MM.1S (cell line): ENCODE measurements around the gene SLX4IP.

ENCODE experiments used
- DNase-seq: peaks from one replicate; pipeline ENCODE4 v3.0.0-alpha.2; 2015
- H2AFZ ChIP-seq: fragments of 300-600 bp; sonication (generic); 2 replicates; pipeline ENCODE4 v1.6.0; 2016; ENCODE audit warnings: antibody characterized with exemption, low read length
- H3F3A ChIP-seq: fragments of 300-600 bp; sonication (generic); 2 replicates; pipeline ENCODE4 v1.6.1; 2016; ENCODE audit warnings: mild to moderate bottlenecking, antibody characterized with exemption, low read length, moderate library complexity, mixed read lengths; ENCODE audit not compliant: insufficient read depth
- H3K27ac ChIP-seq: fragments of 300-600 bp; sonication (generic); 2 replicates; pipeline ENCODE4 v1.5.1; 2016; ENCODE audit warnings: mild to moderate bottlenecking, low read length
- H3K27me3 ChIP-seq: fragments of 300-600 bp; sonication (generic); replicated peaks from 2 replicates; pipeline ENCODE4 v1.6.0; 2016; ENCODE audit warnings: low read length; ENCODE audit not compliant: insufficient read depth
- H3K36me3 ChIP-seq: fragments of 300-600 bp; sonication (generic); replicated peaks from 2 replicates; pipeline ENCODE4 v1.6.1; 2016; ENCODE audit warnings: mild to moderate bottlenecking, low read length, mixed read lengths; ENCODE audit not compliant: insufficient read depth
- H3K4me1 ChIP-seq: fragments of 300-600 bp; sonication (generic); 2 replicates; pipeline ENCODE4 v1.6.1; 2016; ENCODE audit warnings: low read length, mixed read lengths
- H3K4me2 ChIP-seq: fragments of 300-600 bp; sonication (generic); 2 replicates; pipeline ENCODE4 v1.6.0; 2016; ENCODE audit warnings: low read depth, low read length
- H3K4me3 ChIP-seq: fragments of 300-600 bp; sonication (generic); 2 replicates; pipeline ENCODE4 v1.5.1; 2016; ENCODE audit warnings: low read length, mixed read lengths
- H3K79me2 ChIP-seq: fragments of 300-600 bp; sonication (generic); 2 replicates; pipeline ENCODE4 v1.6.1; 2016; ENCODE audit warnings: mixed run types, low read length, mixed read lengths
- H3K9ac ChIP-seq: fragments of 300-600 bp; sonication (generic); 2 replicates; pipeline ENCODE4 v1.6.1; 2016; ENCODE audit warnings: low read length, mixed read lengths
- H3K9me2 ChIP-seq: fragments of 300-600 bp; sonication (generic); replicated peaks from 2 replicates; pipeline ENCODE4 v1.6.1; 2016; ENCODE audit warnings: mild to moderate bottlenecking, low read length, mixed read lengths; ENCODE audit not compliant: insufficient read depth
- H3K9me3 ChIP-seq: fragments of 300-600 bp; sonication (generic); replicated peaks from 2 replicates; pipeline ENCODE4 v1.6.1; 2016; ENCODE audit warnings: mild to moderate bottlenecking, low read length, mixed read lengths; ENCODE audit not compliant: insufficient read depth
- H4K20me1 ChIP-seq: fragments of 300-600 bp; sonication (generic); 2 replicates; pipeline ENCODE4 v1.6.1; 2016; ENCODE audit warnings: mild to moderate bottlenecking, low read length, moderate library complexity, mixed read lengths; ENCODE audit not compliant: insufficient read depth
- EZH2 ChIP-seq: fragments of 300-600 bp; sonication (generic); optimal IDR thresholded peaks from 2 replicates; pipeline ENCODE3; 2017; ENCODE audit warnings: low read depth, mild to moderate bottlenecking, antibody characterized with exemption, low read length, mixed read lengths
- EZH2phosphoT487 ChIP-seq: fragments of 300-600 bp; sonication (generic); IDR thresholded peaks from 2 replicates; pipeline ENCODE4 v1.6.1; 2018; ENCODE audit warnings: antibody characterized with exemption, low read length
- TF ChIP-seq, protein P1 (sequence below): fragments of 300-600 bp; sonication (generic); IDR thresholded peaks from 2 replicates; pipeline ENCODE4 v1.5.1; 2016; ENCODE audit warnings: antibody characterized with exemption, low read length, mixed read lengths

Gene SLX4IP

DNA sequence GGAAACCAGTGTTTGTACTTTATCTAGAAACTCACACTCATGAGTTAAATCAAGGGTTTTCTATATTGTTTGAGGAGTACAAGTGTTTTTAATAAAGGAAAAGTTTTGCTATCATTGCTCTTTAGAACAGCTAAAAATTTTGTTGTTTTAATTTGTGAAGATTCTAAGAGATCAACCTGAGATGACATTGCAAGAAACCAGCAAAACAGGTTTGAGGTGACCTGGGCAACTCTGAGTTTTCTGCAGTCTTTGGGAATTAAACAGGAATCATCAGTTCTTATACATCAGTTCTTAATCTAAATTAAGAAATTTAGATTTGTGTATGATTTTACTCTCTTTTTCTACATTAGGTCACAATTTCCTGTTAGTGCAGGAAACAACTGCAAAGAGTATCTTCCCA, 124.2 kb downstream of the SLX4IP start:
- Histone ChIP-seq H3K27ac (no peak overlapping the region), H4K20me1 (no peaks in the 10 kb centered on the region), H3K27me3 (no peaks in the 10 kb centered on the region), H3K79me2 (no peaks in the 10 kb centered on the region), H3K9ac (no peak overlapping the region), H3K4me2 (no peak overlapping the region), H3K4me1 (no peaks in the 10 kb centered on the region), H3F3A (no peaks in the 10 kb centered on the region), H3K9me3 (no peaks in the 10 kb centered on the region), H3K4me3 (no peak overlapping the region), H2AFZ (no peak overlapping the region), H3K36me3 (no peaks in the 10 kb centered on the region), H3K9me2 (no peaks in the 10 kb centered on the region)
- no peak for DNase-seq
- no peak for TF ChIP-seq EZH2phosphoT487
- TF ChIP-seq, protein P1, sequence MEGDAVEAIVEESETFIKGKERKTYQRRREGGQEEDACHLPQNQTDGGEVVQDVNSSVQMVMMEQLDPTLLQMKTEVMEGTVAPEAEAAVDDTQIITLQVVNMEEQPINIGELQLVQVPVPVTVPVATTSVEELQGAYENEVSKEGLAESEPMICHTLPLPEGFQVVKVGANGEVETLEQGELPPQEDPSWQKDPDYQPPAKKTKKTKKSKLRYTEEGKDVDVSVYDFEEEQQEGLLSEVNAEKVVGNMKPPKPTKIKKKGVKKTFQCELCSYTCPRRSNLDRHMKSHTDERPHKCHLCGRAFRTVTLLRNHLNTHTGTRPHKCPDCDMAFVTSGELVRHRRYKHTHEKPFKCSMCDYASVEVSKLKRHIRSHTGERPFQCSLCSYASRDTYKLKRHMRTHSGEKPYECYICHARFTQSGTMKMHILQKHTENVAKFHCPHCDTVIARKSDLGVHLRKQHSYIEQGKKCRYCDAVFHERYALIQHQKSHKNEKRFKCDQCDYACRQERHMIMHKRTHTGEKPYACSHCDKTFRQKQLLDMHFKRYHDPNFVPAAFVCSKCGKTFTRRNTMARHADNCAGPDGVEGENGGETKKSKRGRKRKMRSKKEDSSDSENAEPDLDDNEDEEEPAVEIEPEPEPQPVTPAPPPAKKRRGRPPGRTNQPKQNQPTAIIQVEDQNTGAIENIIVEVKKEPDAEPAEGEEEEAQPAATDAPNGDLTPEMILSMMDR, result no peak
- no peak for TF ChIP-seq EZH2

DNA sequence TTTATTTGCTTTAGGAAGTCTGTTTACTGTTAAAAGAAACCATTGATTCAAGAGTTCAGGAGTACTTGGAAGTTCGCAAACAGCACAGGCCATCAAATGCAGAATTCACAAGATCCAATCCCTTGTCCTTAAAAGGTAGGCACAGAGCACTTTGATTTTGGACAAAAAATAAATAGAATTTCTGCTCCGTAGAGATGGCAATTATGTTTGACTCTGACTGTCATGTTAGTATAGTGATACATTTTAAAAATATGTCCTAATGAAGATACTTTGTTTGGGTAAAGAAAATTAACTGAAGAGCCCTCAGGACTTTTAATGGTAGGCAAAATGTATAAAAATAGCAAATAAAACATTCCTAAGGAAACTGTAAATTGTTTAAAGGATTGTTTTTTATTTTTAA, 125.6 kb downstream of the SLX4IP start:
- TF ChIP-seq, protein P1, result no peak
- no peak for TF ChIP-seq EZH2phosphoT487
- TF ChIP-seq EZH2, result no peak
- Histone ChIP-seq H4K20me1 (no peaks in the 10 kb centered on the region), H3K9ac (no peak overlapping the region)

DNA sequence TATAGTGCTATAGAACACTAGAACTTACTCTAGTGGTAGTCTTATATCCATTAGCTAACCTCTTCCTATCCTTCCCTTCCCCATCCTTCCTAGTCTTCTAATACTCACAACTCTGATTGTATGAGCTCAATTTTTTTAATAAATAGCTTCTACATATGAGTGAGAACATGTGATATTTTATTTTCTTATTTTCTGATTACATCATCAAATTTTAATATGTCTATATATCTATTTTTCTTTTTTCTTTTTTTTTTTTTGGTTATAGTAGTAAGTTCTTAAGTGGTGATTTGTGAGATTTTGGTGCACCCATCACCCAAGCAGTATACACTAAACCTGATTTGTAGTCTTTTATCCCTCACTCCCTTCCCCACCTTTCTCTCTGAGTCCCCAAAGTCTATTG, 126.2 kb downstream of the SLX4IP start:
- TF ChIP-seq EZH2 (no peak), EZH2phosphoT487 (no peak)
- TF ChIP-seq, protein P1, result no peak
- Histone ChIP-seq H4K20me1 (no peaks in the 10 kb centered on the region), H3F3A (no peaks in the 10 kb centered on the region), H3K36me3 (no peaks in the 10 kb centered on the region), H3K9me2 (no peaks in the 10 kb centered on the region), H3K27me3 (no peaks in the 10 kb centered on the region), H3K4me1 (no peaks in the 10 kb centered on the region), H3K9me3 (no peaks in the 10 kb centered on the region), H3K4me3 (no peak overlapping the region), H2AFZ (no peak overlapping the region), H3K79me2 (no peaks in the 10 kb centered on the region), H3K9ac (no peak overlapping the region), H3K27ac (no peak overlapping the region), H3K4me2 (no peak overlapping the region)
- DNase-seq, result no peak

More for the DNA sequence above, 125.6 kb downstream of the SLX4IP start:
- Histone ChIP-seq H3K4me1 (no peaks in the 10 kb centered on the region), H3K4me3 (no peak overlapping the region), H3F3A (no peaks in the 10 kb centered on the region), H3K9me3 (no peaks in the 10 kb centered on the region), H3K27ac (no peak overlapping the region), H3K36me3 (no peaks in the 10 kb centered on the region), H2AFZ (no peak overlapping the region), H3K4me2 (no peak overlapping the region), H3K27me3 (no peaks in the 10 kb centered on the region), H3K9me2 (no peaks in the 10 kb centered on the region), H3K79me2 (no peaks in the 10 kb centered on the region)
- no peak for DNase-seq
